ENCODE results near the gene LY6G6F. TPM values are rescaled to one million over a fixed set of nuclear protein-coding genes. Genes with fewer than 3 reads are reported as not detected.

The LY6G6F gene
- total and polyA plus RNA-seq, 10 of the 15 experiments (the other 5 are each of a cell fraction or from before 2014, with no cell fraction given): not detected

- H3K4me1 ChIP-seq (ENCODE audit: control insufficient read depth, insufficient read depth, low read length): peaks cover 9% of the 10 kb centered on the region; the same call in 1 of the 2 replicates
- H2AFZ ChIP-seq (ENCODE audit: control insufficient read depth, low read depth, low read length): peak within 1 kb of the TSS; percentile 57
- ChIA-PET POLR2A (interaction anchor here (0.6 to 3.2 kb wide), 20 partner anchors 8 to 199 kb away, joined by 3 to 23 read pairs (median 3); partner anchors contain the start of genes CLIC1, DDX39B, EHMT2 and GPANK1), SMC1A (ENCODE audit: uncharacterized antibody, unreplicated experiment) (interaction anchor here (0.6 to 3.1 kb wide), 9 partner anchors 26 to 162 kb away, joined by 3 to 18 read pairs (median 3); partner anchors contain the start of genes CLIC1, DDX39B, HSPA1B and LY6G5B), RAD21 (ENCODE audit: unreplicated experiment) (interaction anchor here (0.7 to 1.7 kb wide), 11 partner anchors 28 to 162 kb away, joined by 3 to 8 read pairs (median 4); partner anchors contain the start of genes CLIC1, MSH5 and NEU1), CTCF (interaction anchor here (0.5 to 1.6 kb wide), 11 partner anchors 9 to 220 kb away, joined by 3 to 10 read pairs (median 4); partner anchors contain the start of gene MSH5)
- in situ Hi-C loops (cut with MboI): no loop called here
- peak; percentile 95 for DNase-seq (ENCODE audit: low read depth, low spot score)
- H3K4me3 ChIP-seq: peak within 1 kb of the TSS; percentile 96
- FAIRE-seq: peak; percentile 95
- no TSS peak for BruUV-seq (replicated peaks)
- WGBS (ENCODE audit: insufficient coverage, insufficient replicate concordance, low lambda C conversion rate, missing lambda C conversion rate): 1% methylated on average over 54 of the region's 54 CpGs
- intact Hi-C loops (cut with micrococcal nuclease; ENCODE audit: unreplicated experiment): loop anchor here (2.0 kb wide), 1 partner anchor 36 kb away; no protein-coding TSS in a partner anchor
- H3K27ac ChIP-seq (ENCODE audit: control insufficient read depth, insufficient read depth): peak within 1 kb of the TSS; percentile 91
- peak; percentile 96 for ATAC-seq
- peak within 1 kb of the TSS; percentile 69 for H3K9ac ChIP-seq (ENCODE audit: control insufficient read depth, insufficient read depth, low read length)
- peaks cover 17% of the 10 kb centered on the region for H3K79me2 ChIP-seq (ENCODE audit: control insufficient read depth, insufficient read depth, low read length)
- H3K4me2 ChIP-seq (ENCODE audit: control insufficient read depth, insufficient read depth): peak within 1 kb of the TSS; percentile 81
- no peaks in the 10 kb centered on the region for H4K20me1 ChIP-seq (ENCODE audit: control insufficient read depth, insufficient read depth)
- H3K27me3 ChIP-seq (replicated peaks in 1 of 2; ENCODE audit: control insufficient read depth in 2 of 2, insufficient read depth in 2 of 2, low read length in 1 of 2): no peaks in the 10 kb centered on the region
- no peaks in the 10 kb centered on the region for H3K9me3 ChIP-seq (replicated peaks; ENCODE audit: control insufficient read depth, insufficient read depth, low read length)
- H3K36me3 ChIP-seq (ENCODE audit: control insufficient read depth in 2 of 2, insufficient read depth in 2 of 2, low read length in 1 of 2): peaks cover 0 to 2% of the 10 kb centered on the region in 2 experiments; a peak in 2 of 4 replicates
- peak; percentile 100 for TF ChIP-seq MXI1 (IDR thresholded peaks at IDR 0.05; ENCODE audit: low read depth, low read length)
- TF ChIP-seq RBBP5 (conservative IDR thresholded peaks at IDR 0.05): no peak
- no peak for TF ChIP-seq SUPT20H (IDR thresholded peaks at IDR 0.05; ENCODE audit: borderline replicate concordance, control insufficient read depth, low read depth, low read length)
- TF ChIP-seq, protein P1, sequence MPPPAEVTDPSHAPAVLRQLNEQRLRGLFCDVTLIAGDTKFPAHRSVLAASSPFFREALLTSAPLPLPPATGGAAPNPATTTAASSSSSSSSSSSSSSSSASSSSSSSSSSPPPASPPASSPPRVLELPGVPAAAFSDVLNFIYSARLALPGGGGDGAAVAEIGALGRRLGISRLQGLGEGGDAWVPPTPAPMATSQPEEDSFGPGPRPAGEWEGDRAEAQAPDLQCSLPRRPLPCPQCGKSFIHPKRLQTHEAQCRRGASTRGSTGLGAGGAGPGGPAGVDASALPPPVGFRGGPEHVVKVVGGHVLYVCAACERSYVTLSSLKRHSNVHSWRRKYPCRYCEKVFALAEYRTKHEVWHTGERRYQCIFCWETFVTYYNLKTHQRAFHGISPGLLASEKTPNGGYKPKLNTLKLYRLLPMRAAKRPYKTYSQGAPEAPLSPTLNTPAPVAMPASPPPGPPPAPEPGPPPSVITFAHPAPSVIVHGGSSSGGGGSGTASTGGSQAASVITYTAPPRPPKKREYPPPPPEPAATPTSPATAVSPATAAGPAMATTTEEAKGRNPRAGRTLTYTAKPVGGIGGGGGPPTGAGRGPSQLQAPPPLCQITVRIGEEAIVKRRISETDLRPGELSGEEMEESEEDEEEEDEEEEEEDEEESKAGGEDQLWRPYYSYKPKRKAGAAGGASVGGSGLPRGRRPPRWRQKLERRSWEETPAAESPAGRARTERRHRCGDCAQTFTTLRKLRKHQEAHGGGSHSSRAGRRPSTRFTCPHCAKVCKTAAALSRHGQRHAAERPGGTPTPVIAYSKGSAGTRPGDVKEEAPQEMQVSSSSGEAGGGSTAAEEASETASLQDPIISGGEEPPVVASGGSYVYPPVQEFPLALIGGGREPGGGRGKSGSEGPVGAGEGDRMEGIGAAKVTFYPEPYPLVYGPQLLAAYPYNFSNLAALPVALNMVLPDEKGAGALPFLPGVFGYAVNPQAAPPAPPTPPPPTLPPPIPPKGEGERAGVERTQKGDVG (CRISPR knock-in tag; IDR thresholded peaks at IDR 0.05): no peak
- peak; percentile 96 for TF ChIP-seq CREB1 (IDR thresholded peaks at IDR 0.05; ENCODE audit: low read depth)
- TF ChIP-seq LARP7 (IDR thresholded peaks at IDR 0.05): 0 out of 2 replicates have a peak, but pooled peaks have one; percentile 56
- no peak for TF ChIP-seq CBX5 (IDR thresholded peaks at IDR 0.05; ENCODE audit: low read depth)
- no peak for TF ChIP-seq KAT2A (conservative IDR thresholded peaks at IDR 0.05; ENCODE audit: control insufficient read depth, low read depth, low read length)
- TF ChIP-seq CHD2 (IDR thresholded peaks at IDR 0.05; ENCODE audit: borderline replicate concordance, low read depth, low read length): 0 out of 2 replicates have a peak, but pooled peaks have one; percentile 48
- TF ChIP-seq SUZ12 (IDR thresholded peaks at IDR 0.05; ENCODE audit: unreplicated experiment): no peak
- no peak for TF ChIP-seq NFYA (IDR thresholded peaks at IDR 0.05; ENCODE audit: borderline replicate concordance, low read depth, low read length)
- TF ChIP-seq FOXK2 (IDR thresholded peaks at IDR 0.05): peak; percentile 97
- TF ChIP-seq, protein P2, sequence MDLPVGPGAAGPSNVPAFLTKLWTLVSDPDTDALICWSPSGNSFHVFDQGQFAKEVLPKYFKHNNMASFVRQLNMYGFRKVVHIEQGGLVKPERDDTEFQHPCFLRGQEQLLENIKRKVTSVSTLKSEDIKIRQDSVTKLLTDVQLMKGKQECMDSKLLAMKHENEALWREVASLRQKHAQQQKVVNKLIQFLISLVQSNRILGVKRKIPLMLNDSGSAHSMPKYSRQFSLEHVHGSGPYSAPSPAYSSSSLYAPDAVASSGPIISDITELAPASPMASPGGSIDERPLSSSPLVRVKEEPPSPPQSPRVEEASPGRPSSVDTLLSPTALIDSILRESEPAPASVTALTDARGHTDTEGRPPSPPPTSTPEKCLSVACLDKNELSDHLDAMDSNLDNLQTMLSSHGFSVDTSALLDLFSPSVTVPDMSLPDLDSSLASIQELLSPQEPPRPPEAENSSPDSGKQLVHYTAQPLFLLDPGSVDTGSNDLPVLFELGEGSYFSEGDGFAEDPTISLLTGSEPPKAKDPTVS (IDR thresholded peaks at IDR 0.05; ENCODE audit: low read depth, low read length): no peak
- peak; percentile 80; the same call in 1 of the 2 replicates for TF ChIP-seq SIN3A (IDR thresholded peaks at IDR 0.05; ENCODE audit: low read depth, low read length)
- no peak for TF ChIP-seq RB1 (IDR thresholded peaks at IDR 0.05; ENCODE audit: borderline replicate concordance)
- TF ChIP-seq PBX3 (IDR thresholded peaks at IDR 0.05; ENCODE audit: insufficient replicate concordance, low read depth, low read length): no peak
Observed at GRCh38 chr6:31702819-31703716, 3.6 kb upstream of the LY6G6F start, which contains the start of gene ABHD16A. Gene ABHD16A (minus strand): TSS chr6:31703324. CDS start chr6:31703281, 43 bp downstream.

All from GM12878 (cell line).